Measurements from ENCODE around the gene SYNDIG1. TPM values are rescaled to one million over a fixed set of nuclear protein-coding genes. Genes with fewer than 3 reads are reported as not detected.

Gene SYNDIG1
- total RNA-seq, result 10 to 100 TPM in 5 of 8 experiments, 1 to 10 TPM in 3; 5.0 to 64.6 (median 11.3) TPM

DNA sequence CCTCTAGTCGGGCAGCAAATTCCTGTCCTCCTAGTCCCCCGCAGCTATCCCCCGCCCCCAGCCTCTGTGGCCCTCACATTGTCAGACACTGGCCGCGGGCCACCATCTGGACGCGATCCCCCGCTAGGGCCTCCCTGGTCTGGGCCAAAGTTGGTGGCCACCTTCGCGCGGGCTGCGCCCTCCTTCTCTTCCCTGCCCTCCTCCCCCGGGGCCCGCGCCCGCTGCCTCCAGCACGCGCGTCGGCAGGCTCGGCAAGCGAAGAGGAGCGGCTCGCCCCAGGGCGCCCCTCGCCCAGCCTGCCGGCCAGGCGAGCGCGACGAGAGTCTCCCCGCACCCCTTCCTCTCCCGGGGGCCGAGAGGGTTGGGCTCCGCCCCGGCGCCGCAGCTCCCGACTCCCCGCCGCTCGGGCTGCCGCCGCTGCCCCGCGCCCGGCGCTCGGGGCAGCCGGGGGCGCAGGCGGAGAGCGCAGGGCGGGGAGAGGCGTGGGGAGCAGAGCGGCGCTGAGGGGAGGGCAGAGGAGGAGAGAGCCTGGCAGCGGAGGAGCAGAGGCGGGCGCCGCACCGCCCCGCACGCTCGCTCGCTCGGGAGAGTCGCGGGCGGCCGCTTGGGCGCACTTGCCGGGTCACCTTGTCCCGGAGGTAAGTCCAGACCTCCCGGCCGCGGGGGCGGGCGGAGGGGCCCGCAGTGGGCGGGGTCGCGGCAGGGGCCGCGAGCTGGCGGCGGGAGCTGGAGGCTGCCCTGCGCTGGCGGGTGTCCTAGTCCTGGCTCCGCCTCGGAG lies at the start of gene SYNDIG1:
SYNDIG1 (plus strand) TSS at position 514 of the 778 bp plus-strand sequence. CDS start 73,469 bp downstream, outside the sequence.
- Histone ChIP-seq H3K4me1 (replicated peaks in 1 of 2) (peaks cover 0 to 7% of the 10 kb centered on the region in 2 donors), H3K27ac (peak within 1 kb of the TSS; percentile 11 to 23), H3K4me3 (peak within 1 kb of the TSS; percentile 45 to 78 (median 63))
- WGBS, 10 experiments, result no CpG with 5 or more reads among the region's 91 CpGs
- ATAC-seq (replicated peaks in 6 of 8), result peak; percentile 64 to 89 (median 85)
- in situ Hi-C loops (cut with MboI; ENCODE audit: low pct_unique_long_range_greater_than_20kb in 2 of 9, low sequenced_read_pairs in 9 of 9, unreplicated experiment in 9 of 9), result loop anchor here in 1 of 9 experiments (25.0 kb wide), 1 partner anchor 307 kb away; no protein-coding TSS in a partner anchor

DNA sequence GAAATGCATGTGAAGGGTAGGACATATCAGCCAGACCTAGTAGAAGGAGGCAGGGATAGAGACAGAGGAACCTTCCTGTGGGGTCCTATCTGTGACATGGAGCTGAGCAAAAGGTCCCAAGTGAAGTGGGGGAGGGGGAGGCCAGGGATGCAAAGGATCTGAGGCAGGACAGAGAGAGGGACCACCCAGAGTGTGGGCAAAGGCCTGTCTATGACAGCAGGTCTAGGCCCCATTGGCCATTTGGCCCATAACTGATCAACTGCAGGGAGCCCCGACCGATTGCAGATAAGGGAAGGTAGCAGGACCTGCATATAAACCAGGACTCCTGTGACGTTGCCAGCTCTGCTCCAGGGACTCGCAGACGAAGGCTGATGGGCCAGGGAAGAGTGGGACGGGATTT lies 49.6 kb upstream of the SYNDIG1 start:
- ATAC-seq (replicated peaks in 6 of 8), result no peak
- no peak overlapping the region for H3K4me3 ChIP-seq
- H3K27ac ChIP-seq, result no peak overlapping the region
- in situ Hi-C loops (cut with MboI; ENCODE audit: low pct_unique_long_range_greater_than_20kb in 2 of 9, low sequenced_read_pairs in 9 of 9, unreplicated experiment in 9 of 9), result loop anchor here in 1 of 9 experiments (25.0 kb wide), 1 partner anchor 393 kb away; no protein-coding TSS in a partner anchor
- peaks cover 20 to 25% of the 10 kb centered on the region in 2 donors for H3K4me1 ChIP-seq (replicated peaks in 1 of 2)
- whole genome bisulfite sequencing, 10 experiments, result 83 to 100% (median 95%) methylated on average over 2 to 6 of the region's 6 CpGs; no CpG with 5 or more reads in 6 of the 10 experiments

DNA sequence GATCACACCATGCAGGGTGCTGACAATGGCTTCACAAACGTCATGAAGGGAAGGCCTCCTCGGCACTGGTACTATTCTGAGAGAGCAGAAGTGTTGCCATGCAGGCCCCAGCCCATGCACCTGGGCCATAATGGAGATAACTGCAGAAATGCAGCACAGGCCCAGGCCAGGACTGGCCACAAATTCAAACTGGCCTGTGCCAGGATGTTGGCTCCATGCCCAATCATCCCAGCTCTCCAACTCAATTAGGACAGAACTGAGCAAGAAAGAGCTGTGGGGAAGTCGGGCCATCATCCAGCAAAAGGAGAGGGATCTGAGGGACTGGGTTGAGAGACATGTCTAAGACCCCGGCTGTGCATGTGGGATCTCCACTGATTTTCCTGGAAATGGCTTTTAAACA lies 48.9 kb upstream of the SYNDIG1 start:
- WGBS, 10 experiments, result 50 to 100% (median 100%) methylated on average over 1 to 2 of the region's 4 CpGs; no CpG with 5 or more reads in 4 of the 10 experiments
- Histone ChIP-seq H3K4me3 (no peak overlapping the region), H3K27ac (no peak overlapping the region), H3K4me1 (replicated peaks in 1 of 2) (peaks cover 23 to 25% of the 10 kb centered on the region in 2 donors)
- in situ Hi-C loops (cut with MboI; ENCODE audit: low pct_unique_long_range_greater_than_20kb in 2 of 9, low sequenced_read_pairs in 9 of 9, unreplicated experiment in 9 of 9), result loop anchor here in 1 of 9 experiments (25.0 kb wide), 1 partner anchor 392 kb away; no protein-coding TSS in a partner anchor
- ATAC-seq (replicated peaks in 6 of 8), result no peak

DNA sequence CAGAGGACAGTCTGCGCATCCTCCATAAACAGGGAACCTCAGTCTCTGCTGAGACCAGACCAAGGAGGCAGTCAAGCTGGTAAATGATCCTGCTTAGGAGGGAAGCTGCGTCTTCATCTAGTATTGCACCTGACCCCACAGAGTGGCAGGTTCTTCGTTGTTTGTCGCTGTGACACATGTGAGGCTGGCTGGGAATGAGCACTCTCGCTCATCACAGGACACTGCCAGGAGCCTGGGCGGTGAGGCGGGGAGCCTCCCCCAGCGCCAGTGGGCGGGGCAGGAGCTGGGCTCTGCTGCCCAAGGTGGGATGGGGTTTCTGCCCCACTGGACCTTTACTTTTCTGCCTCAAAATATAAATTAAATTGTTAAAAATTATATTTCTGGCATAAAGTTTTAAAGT lies 48.4 kb upstream of the SYNDIG1 start:
- ATAC-seq (replicated peaks in 6 of 8), result no peak
- Histone ChIP-seq H3K27ac (no peak overlapping the region), H3K4me3 (no peak overlapping the region), H3K4me1 (replicated peaks in 1 of 2) (peaks cover 23 to 25% of the 10 kb centered on the region in 2 donors)
- 67 to 100% (median 80%) methylated on average over 1 to 5 of the region's 9 CpGs; no CpG with 5 or more reads in 3 of the 10 experiments for whole genome bisulfite sequencing, 10 experiments
- in situ Hi-C loops (cut with MboI; ENCODE audit: low pct_unique_long_range_greater_than_20kb in 2 of 9, low sequenced_read_pairs in 9 of 9, unreplicated experiment in 9 of 9), result loop anchor here in 1 of 9 experiments (25.0 kb wide), 1 partner anchor 391 kb away; no protein-coding TSS in a partner anchor

DNA sequence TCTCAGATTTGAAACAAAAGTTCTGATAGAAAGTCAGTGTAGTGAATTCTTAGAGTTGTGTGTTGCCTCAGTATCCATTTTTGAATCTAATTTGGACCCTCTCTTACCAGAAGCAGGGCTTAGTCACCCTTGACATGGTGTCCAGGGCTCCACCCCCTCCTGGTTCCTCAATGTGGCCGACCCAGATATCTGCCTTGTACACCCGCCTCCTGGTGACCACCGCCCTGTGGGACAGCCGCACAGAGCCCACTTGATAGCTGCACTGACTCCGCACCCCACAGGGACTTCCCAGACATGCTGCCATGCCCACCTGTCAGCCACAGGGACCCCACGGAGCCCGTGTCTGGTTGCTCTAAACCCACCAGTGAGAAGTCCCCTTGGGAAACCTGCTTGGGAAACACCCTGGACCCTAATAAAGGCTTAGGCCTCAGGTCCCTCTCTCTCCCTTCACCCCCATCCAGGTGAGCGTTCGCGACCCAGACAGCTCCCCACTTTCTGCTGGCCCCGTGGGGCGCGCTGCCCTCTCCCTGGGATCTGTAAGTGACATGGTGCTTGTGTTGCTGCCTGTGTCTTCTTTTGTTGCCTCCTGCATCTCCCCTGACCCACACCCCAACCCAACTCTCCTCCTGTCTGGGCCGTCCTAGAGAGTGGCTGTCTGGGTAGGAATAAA lies 47.2 kb upstream of the SYNDIG1 start:
- ATAC-seq (replicated peaks in 6 of 8), result no peak
- in situ Hi-C loops (cut with MboI; ENCODE audit: low pct_unique_long_range_greater_than_20kb in 2 of 9, low sequenced_read_pairs in 9 of 9, unreplicated experiment in 9 of 9), result loop anchor here in 1 of 9 experiments (25.0 kb wide), 1 partner anchor 390 kb away; no protein-coding TSS in a partner anchor
- Histone ChIP-seq H3K27ac (no peak overlapping the region), H3K4me1 (replicated peaks in 1 of 2) (peaks cover 19 to 23% of the 10 kb centered on the region in 2 donors), H3K4me3 (no peak overlapping the region)
- WGBS, 10 experiments, result 33 to 100% (median 85%) methylated on average over 1 to 6 of the region's 14 CpGs; no CpG with 5 or more reads in 2 of the 10 experiments

DNA sequence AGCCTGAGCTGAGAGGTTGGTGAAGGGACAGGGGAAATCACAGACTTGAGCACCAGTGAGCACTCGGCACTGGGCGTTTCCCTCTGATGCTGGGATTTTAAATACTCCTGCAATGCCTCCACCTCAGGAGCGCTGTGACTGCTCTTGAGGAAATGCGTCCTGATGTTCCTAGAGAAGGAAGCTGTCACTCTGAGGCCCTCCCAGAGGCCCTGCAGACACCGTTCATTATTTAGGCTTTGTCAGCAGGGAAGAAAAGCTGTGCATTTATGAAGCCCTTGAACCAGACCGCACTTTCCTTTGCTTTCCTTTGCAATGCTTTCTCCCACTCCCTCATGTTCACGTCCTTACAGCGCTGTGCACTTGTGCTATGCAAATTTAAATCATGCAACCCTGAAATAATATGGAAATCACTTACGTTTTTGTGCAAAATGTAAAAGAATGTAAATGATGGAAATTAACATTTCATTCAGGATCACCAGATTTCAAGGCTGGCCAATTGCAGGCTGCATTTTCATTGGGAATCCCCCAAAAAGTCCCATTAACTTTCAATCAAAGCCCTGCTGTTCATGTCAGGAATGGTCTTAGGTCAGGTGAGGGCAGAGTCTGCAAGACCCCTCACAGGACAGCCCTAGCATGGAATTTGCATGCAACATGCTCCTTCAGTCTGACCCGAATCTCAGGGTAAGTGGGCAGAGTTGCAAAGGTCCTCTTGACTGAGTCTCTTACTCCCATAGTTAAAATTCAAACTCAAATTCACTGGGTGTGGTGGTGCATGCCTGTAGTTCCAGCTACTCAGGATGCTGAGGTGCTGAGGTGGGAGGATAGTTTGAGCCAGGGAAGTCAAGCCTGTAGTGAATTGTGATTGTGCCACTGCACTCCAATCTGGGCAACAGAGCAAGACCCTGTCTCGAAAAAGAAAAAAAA lies 45.8 kb upstream of the SYNDIG1 start:
- Histone ChIP-seq H3K4me1 (replicated peaks in 1 of 2) (peaks cover 12 to 18% of the 10 kb centered on the region in 2 donors), H3K4me3 (no peak overlapping the region), H3K27ac (peak overlapping the region; percentile 26 to 34)
- ATAC-seq (replicated peaks in 6 of 8), result peak in 6 of 8 experiments; percentile 83 to 92 (median 86)
- in situ Hi-C loops (cut with MboI; ENCODE audit: low pct_unique_long_range_greater_than_20kb in 2 of 9, low sequenced_read_pairs in 9 of 9, unreplicated experiment in 9 of 9), result loop anchor here in 1 of 9 experiments (25.0 kb wide), 1 partner anchor 389 kb away; no protein-coding TSS in a partner anchor
- 0 to 70% (median 19%) methylated on average over 1 to 9 of the region's 11 CpGs for WGBS, 10 experiments

DNA sequence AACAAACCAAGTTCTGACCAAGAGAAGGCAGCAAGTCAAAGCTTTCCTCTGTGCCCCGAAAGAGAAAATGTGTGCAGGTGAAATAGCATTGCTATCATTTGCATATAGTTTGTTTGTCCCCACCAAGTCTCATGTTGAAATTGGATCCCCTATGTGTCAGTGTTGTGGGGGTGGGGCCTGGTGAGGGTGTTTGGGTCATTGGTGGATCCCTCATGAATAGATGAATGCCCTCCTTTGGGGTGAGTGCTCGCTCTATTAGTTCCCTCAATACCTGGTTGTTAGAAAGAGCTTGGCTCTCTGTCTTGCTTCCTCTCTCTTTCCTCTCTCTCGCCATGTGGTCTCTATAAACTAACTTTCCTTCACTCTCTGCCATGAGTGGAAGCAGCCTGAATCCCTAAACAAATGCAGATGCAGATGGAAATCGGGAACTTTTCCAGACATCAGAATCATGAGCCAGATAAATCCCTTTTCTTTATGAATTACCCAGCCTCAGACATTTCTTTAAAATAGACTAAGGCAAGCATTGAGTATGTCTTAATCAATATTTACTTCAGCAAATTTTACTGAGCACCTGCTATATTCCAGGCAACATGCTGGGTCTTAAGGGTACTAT lies 43.8 kb upstream of the SYNDIG1 start:
- in situ Hi-C loops (cut with MboI; ENCODE audit: low pct_unique_long_range_greater_than_20kb in 2 of 9, low sequenced_read_pairs in 9 of 9, unreplicated experiment in 9 of 9), result no loop called here
- H3K27ac ChIP-seq, result no peak overlapping the region
- 7 to 84% (median 60%) methylated on average over 2 to 4 of the region's 4 CpGs; no CpG with 5 or more reads in 1 of the 10 experiments for WGBS, 10 experiments
- peaks cover 9 to 18% of the 10 kb centered on the region in 2 donors for H3K4me1 ChIP-seq (replicated peaks in 1 of 2)
- no peak for ATAC-seq (replicated peaks in 6 of 8)
- H3K4me3 ChIP-seq, result no peak overlapping the region

DNA sequence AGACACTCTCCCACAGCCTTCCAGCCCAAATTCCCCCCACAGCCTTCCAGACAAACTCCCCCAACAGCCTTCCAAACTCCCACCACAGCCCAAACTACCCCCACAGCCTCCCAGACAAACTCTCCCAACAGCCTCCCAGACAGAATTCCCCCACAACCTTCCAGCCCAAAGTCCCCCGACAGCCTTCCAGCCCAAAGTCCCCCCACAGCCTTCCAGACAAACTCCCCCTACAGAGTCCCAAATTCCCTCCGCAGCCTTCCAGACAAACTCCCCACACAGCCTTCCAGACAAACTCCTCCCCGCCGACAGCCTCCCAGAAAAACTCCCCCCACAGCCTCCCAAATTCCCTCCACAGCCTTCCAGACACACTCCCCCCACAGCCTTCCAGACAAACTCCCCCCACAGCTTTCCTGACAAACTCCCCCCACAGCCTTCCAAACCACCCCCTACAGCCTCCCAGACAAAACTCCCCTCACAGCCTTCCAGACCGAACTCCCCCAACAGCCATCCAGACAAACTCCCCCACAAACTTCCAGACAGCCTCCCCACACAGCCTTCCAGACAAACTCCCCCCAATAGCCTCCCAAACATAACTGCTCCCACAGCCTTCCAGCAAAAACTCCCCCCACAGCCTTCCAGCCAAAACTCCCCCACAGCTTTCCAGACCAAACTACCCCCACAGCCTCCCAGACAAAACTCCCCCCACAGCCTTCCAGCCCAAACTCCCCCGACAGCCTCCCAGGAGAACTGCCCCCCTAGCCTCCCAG lies 38.0 kb upstream of the SYNDIG1 start:
- in situ Hi-C loops (cut with MboI; ENCODE audit: low pct_unique_long_range_greater_than_20kb in 2 of 9, low sequenced_read_pairs in 9 of 9, unreplicated experiment in 9 of 9), result no loop called here
- Histone ChIP-seq H3K27ac (no peak overlapping the region), H3K4me1 (replicated peaks in 1 of 2) (no peaks in the 10 kb centered on the region), H3K4me3 (no peak overlapping the region)
- ATAC-seq (replicated peaks in 6 of 8), result no peak
- WGBS, 10 experiments, result no CpG with 5 or more reads among the region's 6 CpGs

DNA sequence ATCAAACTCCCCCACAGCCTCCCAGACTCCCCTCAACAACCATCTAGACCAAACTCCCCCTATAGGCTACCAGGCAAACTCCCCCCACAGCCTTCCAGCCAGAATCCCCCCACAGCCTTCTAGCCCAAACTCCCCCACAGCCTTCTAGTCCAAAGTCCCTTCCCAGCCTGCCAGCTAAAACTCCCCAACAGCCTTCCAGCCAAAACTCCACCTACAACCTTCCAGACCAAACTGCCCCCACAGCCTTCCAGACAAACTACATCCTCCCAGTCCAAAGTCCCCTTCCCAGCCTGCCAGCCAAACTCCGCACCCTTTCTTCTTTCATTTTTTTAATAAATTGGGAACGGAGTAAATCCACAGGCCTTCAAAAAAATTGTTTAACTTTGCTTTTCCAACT lies 37.4 kb upstream of the SYNDIG1 start:
- Histone ChIP-seq H3K27ac (no peak overlapping the region), H3K4me1 (replicated peaks in 1 of 2) (no peaks in the 10 kb centered on the region), H3K4me3 (no peak overlapping the region)
- 7 to 100% (median 84%) methylated on average over 1 to 2 of the region's 2 CpGs; no CpG with 5 or more reads in 2 of the 10 experiments for WGBS, 10 experiments
- in situ Hi-C loops (cut with MboI; ENCODE audit: low pct_unique_long_range_greater_than_20kb in 2 of 9, low sequenced_read_pairs in 9 of 9, unreplicated experiment in 9 of 9), result no loop called here
- no peak for ATAC-seq (replicated peaks in 6 of 8)

DNA sequence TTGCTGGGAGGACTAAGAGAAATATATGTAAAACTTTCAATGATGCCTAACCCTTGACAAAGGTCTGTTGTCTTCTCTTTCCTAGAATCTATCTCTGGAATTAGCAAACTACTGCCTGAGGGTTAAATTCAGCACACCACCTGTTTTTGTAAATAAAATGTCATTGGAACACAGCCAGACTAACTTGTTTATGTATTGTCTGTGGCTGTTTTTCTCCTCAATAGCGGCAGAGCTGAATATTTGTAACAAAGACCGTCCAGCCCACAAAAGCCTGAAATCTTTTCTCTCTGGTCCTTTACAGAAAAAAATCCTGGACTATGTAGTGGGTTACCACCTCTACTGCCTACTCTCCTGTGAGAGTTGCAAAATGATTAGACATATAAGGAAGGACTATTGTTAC lies 33.3 kb upstream of the SYNDIG1 start:
- ATAC-seq (replicated peaks in 6 of 8), result peak in 4 of 8 experiments; percentile 17 to 75 (median 34)
- in situ Hi-C loops (cut with MboI; ENCODE audit: low pct_unique_long_range_greater_than_20kb in 2 of 9, low sequenced_read_pairs in 9 of 9, unreplicated experiment in 9 of 9), result no loop called here

More for the DNA sequence above, 33.3 kb upstream of the SYNDIG1 start:
- Histone ChIP-seq H3K27ac (no peak overlapping the region), H3K4me3 (no peak overlapping the region), H3K4me1 (replicated peaks in 1 of 2) (no peaks in the 10 kb centered on the region)
- 0 to 77% (median 45%) methylated on average over 1 to 2 of the region's 2 CpGs; no CpG with 5 or more reads in 2 of the 10 experiments for WGBS, 10 experiments
